HL-60 (cell line): ENCODE data around the gene IGLL5.

ENCODE experiments used
- CTCF ChIP-seq: IDR thresholded peaks from one replicate; pipeline ENCODE4 v1.5.1; 2011; ENCODE audit warnings: low read length, control low read depth, inconsistent platforms; ENCODE audit not compliant: insufficient read depth
- POLR2AphosphoS5 ChIP-seq: IDR thresholded peaks from 2 replicates; pipeline ENCODE4 v1.6.1; 2012; ENCODE audit warnings: low read depth

GRCh38 chr22:22935056-22935545 is 47.5 kb downstream of the IGLL5 start:
- TF ChIP-seq CTCF (no peak), POLR2AphosphoS5 (no peak)
